H54 (cell line): ENCODE measurements around the gene SUMO4.

Source experiments
- DNase-seq: peaks from one replicate; pipeline ENCODE4 v3.0.0; 2011; ENCODE audit warnings: low spot score, mixed read lengths; ENCODE audit not compliant: insufficient read length
- FAIRE-seq: peaks from 3 replicates; lab custom pipeline; 2011; peaks lifted over from hg19 to GRCh38; lab: Jason Lieb, UNC
- POLR2A ChIP-seq: IDR thresholded peaks from 2 replicates; pipeline ENCODE4 v1.6.1; 2011; ENCODE audit warnings: low read depth, mild to moderate bottlenecking, low read length

The SUMO4 gene

DNA sequence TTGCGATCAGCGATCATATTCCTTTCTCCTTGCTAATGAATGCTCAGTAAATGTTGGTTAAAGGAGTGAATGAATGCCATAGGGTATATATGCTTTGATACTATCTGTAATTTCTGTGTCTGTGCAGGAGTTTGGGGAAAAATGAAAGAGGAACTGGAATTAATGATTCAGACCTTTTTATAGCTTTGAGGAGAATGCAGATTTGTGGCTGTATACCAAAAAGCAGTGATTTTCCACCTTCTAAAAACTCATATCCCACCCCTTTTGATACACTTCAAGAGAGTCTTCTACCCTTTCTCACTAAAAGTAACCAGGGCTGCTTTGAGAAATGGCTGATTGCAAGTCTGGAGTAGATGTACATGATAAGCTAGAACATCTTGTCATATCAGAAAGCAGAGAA, 26.6 kb upstream of the SUMO4 start:
- TF ChIP-seq POLR2A, result no peak
- no peak for FAIRE-seq
- no peak for DNase-seq

DNA sequence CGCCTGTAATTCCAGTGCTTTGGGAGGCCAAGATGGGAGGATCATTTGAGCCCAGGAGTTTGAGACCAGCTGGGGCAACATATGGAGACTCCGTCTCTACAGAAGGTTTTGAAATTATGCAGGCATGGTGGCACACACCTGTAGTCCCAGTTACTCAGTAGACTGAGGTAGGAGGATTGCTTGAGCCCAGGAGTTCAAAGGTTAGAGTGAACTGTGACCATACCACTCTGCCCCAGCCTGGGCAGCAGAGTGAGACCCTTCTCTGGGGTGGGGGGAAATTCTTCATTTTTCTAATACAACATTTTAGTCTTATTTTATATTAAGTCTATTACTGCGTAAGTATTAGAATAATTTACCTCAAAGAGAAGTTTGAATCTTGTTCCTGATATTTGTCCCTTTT, 20.1 kb upstream of the SUMO4 start:
- TF ChIP-seq POLR2A, result no peak
- no peak for DNase-seq
- FAIRE-seq, result no peak

DNA sequence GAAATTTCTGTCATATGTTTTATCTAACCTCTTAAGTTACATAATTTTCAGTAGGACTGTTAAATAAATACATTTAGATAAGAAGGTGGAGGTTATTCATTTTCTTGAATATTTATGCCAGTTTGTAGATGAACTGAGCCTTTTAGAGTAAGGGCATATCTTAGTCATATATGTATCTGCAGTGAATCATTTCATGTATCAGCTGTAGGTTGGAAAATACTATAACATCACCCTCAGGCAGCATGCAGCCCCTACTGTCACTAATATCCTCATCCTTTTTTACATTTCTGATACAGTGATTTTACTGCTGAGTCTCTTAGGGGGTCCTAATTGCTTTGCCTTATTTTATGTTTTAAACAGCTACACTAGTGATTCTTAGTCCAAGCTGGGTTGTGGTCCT, 19.5 kb upstream of the SUMO4 start:
- FAIRE-seq, result no peak

DNA sequence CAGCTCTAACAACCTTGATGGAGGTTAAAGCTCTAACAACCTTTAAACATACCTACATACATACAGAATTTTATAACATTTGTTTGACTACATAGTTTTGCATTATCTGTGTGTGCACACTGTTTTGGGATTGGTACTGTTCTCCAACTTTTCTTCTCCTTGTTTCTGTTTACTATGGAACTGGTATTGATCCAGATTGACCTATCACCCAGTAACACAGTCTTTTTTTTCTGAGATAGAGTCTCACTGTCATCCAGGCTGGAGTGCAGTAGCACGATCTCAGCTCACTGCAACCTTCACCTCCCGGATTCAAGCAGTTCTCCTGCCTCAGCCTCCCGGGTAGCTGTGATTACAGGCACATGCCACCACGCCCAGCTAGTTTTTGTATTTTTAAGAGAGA, 16.7 kb upstream of the SUMO4 start:
- DNase-seq, result no peak
- FAIRE-seq, result no peak
- TF ChIP-seq POLR2A, result no peak

More for the DNA sequence above, 19.5 kb upstream of the SUMO4 start:
- no peak for TF ChIP-seq POLR2A
- DNase-seq, result no peak

DNA sequence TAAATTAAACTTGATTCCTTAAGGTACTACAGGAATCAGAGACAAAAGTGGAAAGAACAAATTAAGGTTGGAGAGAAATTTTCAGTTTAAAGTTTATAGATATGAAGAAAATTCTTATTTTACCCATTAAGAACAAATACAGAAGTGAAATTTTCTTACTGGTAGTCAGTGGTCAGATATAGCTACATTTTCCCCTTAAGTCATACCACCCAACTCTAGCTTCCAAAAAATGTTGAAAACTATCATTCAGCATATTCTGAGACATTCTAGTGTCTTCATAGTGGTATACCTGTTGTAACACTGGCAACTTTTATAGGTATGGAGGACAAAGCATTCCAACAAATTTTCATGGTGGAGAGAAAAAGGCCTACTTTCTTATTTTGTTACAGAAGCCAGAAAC, 15.6 kb upstream of the SUMO4 start:
- no peak for TF ChIP-seq POLR2A
- no peak for FAIRE-seq
- DNase-seq, result no peak

DNA sequence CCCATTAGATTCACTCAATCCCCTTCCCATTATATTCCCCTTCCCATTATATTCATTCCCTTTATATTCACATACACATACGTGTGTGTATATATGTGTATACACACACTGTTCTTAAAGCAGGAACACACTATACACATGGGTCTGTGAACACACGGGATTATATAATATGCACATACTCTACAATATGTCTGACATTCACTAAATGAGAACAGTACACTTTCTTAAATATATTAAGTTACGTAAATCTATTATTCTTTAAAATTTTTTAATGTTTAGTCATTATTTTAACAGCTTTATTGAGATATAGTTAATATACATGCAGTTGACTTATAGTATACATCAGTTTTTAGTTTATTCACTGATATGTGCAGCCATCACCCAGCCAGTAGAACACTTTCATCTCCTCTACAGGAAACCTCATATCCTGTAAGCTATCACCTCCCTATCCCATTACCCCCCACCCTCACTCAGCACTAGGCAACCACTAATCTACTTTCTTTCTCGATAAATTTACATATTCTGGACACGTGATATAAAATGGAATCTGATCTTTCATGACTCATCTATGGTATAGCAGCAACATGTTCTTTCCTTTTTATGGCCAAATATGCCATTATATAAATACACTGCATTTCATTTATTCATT, 13.9 kb upstream of the SUMO4 start:
- FAIRE-seq (no peak), DNase-seq (no peak)
- no peak for TF ChIP-seq POLR2A

DNA sequence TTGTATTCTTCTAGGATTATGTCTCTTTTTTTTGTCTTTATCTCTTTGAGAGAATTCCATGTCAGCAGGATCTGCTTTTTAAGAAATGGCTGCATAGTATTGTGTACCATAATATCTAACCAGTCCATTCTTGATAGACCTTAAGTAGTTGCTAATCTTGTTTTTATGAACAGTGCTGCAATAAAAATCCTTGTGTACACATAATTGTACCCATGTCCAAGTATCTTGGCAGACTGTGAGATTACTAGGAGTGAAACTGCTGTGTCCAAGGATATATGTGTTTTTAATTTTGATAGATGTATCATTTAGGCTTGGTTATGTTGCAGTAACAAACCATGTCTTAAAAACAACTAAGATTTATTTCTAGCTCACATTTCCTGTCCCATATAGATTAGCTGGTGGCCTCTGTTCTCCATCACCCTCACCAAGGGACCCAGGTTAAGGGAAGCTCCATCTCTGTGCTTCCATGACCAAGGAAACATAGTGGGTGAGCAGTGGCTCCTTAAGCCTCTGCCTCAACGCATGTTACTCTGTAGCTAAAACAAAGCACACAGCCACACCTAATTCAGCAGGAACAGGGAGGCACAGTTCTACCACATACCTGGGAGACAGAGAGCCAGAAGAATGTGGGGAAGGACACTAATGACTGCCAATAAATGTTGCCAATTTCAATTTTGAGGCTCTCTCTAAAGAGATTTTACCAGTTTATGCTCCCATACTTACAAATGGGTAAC, 12.1 kb upstream of the SUMO4 start:
- no peak for FAIRE-seq
- TF ChIP-seq POLR2A, result no peak
- DNase-seq, result no peak

DNA sequence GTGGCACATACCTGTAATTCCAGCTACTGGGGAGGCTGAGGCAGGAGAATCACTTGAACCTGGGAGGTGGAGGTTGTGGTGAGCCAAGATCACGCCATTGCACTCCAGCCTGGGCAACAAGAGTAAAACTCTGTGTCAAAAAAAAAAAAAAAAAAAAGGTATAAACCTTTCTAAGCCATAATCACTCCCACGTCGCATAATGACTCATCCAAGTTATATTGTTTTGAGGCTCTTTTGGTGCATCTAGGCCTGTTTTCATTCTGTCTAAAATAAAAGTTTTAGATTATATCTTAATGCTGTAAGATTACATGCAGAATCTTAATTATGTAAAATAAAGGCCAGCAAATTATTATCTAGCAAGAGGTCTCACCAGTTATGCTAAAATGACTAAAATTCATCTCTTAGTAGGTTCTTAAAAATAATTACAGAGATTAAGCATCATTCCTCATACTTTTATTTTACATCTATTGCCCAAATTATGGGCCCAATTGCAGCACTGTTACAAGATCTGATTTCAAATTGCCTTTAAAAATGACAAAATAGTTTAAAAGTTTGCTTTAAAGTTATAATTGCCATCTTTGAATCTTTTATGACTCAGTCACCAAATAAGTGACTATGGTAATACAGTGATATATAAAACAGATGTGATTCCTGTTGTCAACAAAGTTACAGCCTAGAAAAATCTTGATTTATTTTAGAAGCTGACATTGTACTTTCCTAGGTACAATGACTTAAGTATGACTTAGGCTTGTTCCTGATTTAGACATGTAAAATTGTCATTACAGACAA, 10.4 kb upstream of the SUMO4 start:
- FAIRE-seq (no peak), DNase-seq (no peak)
- TF ChIP-seq POLR2A, result no peak

DNA sequence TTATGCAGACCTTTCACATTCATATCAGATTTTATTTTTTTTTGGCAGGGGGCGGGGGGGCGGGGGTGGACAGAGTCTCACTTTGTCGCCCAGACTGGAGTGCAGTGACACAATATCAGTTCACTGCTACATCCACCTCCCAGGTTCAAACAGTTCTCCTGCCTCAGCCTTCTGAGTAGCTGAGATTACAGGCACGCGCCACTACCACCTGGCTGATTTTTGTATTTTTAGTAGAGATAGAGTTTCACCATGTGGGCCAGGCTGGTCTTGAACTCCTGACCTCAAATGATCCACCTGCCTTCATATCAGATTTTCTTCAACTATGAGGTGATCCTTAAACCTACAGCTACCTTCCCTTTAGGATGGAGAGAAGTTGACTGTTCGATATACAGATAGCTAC, 8.0 kb upstream of the SUMO4 start:
- FAIRE-seq (no peak), DNase-seq (no peak)
- TF ChIP-seq POLR2A, result no peak

DNA sequence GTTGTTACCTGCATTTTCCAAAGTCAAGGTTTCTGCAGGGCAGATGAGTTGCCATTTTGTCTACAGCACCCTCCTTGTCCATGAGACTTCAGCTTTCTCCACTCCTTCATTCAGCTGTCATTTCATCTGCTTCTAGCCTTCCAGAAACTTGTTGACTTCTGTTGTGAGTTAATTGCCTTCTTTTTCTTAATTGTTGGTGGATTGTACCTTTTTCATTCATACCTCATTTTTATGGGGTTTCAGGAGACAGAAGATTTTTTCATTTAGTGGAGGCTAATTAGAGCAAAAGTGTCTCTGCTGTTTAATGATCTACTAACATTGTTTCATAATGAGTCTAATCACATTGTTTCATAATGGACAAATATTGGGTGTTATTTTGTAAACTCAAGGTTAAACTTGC, 7.5 kb upstream of the SUMO4 start:
- no peak for TF ChIP-seq POLR2A
- FAIRE-seq, result no peak
- DNase-seq, result no peak

DNA sequence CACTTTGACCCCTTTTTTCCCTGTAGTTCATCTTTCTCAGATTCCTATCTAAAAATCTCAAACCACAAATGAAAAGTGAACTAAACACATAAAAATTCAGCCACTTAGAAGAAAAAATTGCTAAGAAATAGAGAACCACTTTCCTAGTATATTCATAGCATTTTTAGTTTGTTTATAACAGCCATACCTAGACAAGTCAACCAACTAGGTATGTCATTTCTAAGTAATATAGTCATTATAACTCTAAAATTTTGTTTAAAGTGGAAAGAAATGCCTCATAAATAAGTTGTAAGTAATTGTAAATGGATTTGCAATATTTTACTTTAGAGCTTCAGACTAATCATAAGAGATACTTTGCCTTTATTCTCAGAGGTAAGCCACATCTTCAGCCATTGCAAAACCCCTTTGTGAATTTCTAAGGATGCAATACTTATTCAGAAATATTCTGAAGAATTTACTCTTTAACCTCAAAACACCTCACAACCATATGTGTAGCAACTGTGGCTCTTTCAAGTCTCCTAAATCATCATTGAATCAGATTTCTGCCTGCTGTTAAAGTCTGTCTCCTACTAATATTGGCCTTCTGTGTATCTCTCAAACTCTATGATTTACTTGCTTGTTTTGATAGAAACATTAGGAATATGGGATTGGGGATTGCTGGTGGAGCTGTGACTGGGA, 6.9 kb upstream of the SUMO4 start:
- no peak for FAIRE-seq
- no peak for DNase-seq
- TF ChIP-seq POLR2A, result no peak

DNA sequence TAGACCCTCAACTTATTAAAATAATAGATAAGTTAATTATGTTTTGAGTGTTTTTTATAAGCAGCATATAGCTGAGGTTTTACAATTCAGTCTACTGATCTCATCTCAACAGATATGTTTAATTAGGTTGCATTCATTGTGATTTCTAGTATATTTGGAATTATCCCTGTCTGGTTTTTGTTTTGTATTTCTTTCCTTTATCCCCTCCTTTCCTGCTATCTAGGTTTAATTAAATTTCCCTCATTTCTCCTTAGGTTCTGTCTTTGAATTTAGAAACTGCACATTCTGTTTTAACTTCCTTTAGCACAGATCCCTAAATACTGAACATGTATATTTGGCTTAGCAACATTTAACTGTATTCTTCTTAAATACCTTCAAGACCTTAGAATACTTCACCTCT, 4.9 kb upstream of the SUMO4 start:
- no peak for FAIRE-seq
- no peak for TF ChIP-seq POLR2A
- no peak for DNase-seq

DNA sequence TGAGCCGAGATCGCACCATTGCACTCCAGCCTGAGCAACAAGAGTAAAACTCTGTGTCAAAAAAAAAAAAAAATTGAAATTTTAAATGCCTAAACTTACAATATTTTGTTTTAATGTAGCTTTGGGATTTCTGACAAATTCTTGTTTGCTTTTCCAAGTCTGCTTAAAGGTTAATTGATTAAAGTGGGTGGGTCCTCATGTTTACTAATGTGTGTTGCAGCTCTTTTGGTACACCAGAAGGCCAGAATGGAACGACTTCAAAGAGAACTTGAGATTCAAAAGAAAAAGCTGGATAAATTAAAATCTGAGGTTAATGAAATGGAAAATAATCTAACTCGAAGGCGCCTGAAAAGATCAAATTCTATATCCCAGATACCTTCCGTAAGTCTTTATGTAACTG, 2.7 kb upstream of the SUMO4 start:
- FAIRE-seq (no peak), DNase-seq (no peak)
- no peak for TF ChIP-seq POLR2A

DNA sequence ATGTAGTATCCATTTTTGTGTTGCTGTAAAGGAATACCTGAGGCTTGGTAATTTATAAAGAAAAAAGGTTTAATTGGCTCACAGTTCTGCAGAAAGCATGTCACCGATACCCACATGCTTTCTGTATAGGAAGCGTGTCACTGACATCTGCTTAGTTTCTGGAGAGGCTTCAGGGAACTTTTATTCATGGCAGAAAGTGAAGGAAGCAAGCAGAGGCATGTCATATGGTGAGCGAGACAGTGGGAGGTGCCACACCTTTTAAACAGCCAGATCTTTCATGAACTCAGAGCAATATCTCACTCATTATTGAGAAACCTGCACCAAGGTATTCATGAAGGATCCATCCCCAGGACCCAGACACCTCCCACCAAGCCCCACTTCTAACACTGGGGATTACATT, 3.5 kb downstream of the SUMO4 start:
- FAIRE-seq (no peak), DNase-seq (no peak)
- no peak for TF ChIP-seq POLR2A
